Activated CD8-positive, alpha-beta memory T cell treated with anti-CD3 and anti-CD28 coated beads for 24 hours (primary cell): ENCODE data around the gene SPO11.

Source experiments
- DNase-seq: peaks from one replicate; pipeline ENCODE4 v3.0.0-alpha.2; 2020

The SPO11 gene

DNA sequence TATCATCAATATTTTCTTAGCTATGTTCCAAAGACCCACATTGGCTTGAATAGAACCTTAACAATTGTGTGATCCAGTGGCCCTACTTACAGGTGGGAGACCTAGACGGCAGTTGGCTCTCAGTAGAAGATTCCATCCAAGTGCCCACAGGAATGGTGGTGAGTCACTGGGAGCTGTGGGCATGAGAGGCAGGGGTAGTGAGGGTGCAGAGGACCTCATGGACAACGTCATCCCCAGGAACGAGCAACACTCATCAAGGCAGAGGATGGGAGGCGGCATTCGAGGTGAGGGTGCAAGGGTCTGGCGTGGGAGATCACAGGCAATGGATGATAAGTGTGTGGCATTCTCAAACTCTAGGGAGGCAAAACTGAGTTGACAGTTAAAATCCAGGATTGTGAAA, 17.5 kb upstream of the SPO11 start:
- peak; percentile 11 for DNase-seq

GRCh38 chr20:57313230-57313629, 16.4 kb upstream of the SPO11 start:
- DNase-seq: peak; percentile 9

DNA sequence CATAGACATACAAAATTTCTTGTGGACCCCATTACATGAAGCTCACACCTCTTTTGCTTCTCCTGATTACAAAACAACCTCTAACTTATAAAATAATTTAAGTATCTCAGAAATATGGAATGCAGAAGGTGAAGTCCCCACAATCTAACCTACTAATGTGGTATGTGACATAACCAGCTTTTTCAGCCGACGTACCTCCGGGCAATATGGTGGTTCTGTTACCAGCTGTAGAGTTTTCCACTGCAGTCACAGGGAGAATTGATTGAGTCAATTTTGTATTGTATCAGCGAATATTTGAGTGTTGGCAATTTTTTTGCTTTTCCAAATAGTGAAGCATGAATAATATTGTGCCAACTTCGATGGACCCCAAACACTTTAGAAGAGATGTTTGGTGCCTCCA, 15.7 kb upstream of the SPO11 start:
- DNase-seq: no peak

- peak; percentile 13 for DNase-seq
These were observed 14.3 kb upstream of the SPO11 start for GRCh38 chr20:57315083-57315975.

GRCh38 chr20:57315976-57316480, 13.6 kb upstream of the SPO11 start:
- DNase-seq: peak; percentile 21

GRCh38 chr20:57316795-57317201, 12.8 kb upstream of the SPO11 start:
- DNase-seq: no peak

- DNase-seq: no peak
These were observed 12.3 kb upstream of the SPO11 start for GRCh38 chr20:57317316-57317788.

DNA sequence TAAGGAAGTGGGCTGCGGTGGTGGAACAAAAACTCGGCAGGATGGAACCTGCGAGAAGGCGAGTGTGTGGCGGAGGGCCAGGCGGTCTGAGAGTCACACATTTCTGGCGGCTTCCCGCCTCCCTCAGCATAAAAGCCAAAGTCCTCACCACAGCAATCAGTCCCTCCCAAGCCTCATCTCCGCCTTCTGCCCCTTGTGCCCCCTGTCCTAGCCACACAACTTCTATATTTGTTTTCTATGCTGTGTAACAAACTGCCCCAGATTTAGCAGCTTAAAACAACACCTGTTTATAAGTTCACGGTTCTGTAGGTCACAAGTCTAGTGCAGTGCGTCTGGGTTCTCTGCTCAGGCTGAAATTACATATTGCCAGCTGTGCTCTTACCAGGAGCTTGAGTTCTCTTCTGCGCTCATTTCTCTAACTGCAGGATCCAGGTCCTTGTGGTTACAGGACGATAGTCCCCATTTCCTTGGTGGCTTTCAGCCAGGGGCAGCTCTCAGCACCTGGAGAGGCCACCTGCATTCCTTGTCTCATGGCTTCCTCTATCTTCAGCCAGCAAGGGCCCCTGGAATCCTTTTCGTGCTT, 11.7 kb upstream of the SPO11 start:
- no peak for DNase-seq

DNA sequence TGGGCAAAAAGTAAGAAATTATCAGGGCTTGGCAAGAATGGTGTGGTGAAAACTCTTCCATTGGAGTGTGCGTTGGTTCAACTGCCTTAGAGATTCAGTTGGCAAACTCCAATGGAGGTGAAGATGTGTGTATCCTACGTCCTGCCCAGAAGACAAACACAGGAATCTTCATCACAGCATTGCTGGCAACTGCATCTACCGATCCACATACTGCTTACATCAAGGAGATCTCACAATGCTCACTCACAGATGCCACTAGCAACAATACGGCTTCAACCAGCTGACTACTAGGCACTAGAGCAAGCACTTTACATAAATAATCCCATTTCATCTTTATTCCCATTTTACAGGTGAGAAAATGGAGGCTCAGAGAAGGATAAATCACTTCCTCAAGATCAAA, 10.0 kb upstream of the SPO11 start:
- DNase-seq: no peak

- no peak for DNase-seq
These were observed 9.2 kb upstream of the SPO11 start for GRCh38 chr20:57320358-57320757.

GRCh38 chr20:57321142-57321541, 8.5 kb upstream of the SPO11 start:
- DNase-seq: no peak

DNA sequence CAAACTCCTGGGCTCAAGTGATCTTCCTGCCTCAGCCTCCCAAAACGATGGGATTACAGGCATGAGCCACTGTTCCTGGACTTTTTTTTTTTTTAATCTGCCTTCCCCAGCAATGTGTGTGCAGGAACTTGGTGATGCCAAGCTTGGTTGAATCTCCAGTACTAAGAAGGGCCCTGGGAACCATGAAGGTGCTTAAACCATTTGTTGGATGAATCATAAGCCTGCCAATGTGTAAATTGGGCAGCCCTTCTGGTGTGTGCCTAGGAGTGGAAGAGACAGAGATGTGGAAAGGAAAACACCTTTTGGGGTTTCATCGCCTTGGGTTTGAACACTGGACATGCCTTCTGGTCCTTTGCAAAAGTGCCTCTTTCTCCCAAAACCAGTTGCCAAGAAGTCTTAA, 7.1 kb upstream of the SPO11 start:
- no peak for DNase-seq

GRCh38 chr20:57323034-57323433, 6.6 kb upstream of the SPO11 start:
- no peak for DNase-seq

- no peak for DNase-seq
These were observed 3.8 kb upstream of the SPO11 start for GRCh38 chr20:57325632-57326356.

- DNase-seq: no peak
These were observed 2.7 kb upstream of the SPO11 start for GRCh38 chr20:57326667-57327455.

- no peak for DNase-seq
These were observed 1.8 kb upstream of the SPO11 start for GRCh38 chr20:57327820-57328219.

GRCh38 chr20:57330998-57331397, 1.4 kb downstream of the SPO11 start:
- no peak for DNase-seq

- no peak for DNase-seq
These were observed 2.8 kb downstream of the SPO11 start for GRCh38 chr20:57332105-57333089.

DNA sequence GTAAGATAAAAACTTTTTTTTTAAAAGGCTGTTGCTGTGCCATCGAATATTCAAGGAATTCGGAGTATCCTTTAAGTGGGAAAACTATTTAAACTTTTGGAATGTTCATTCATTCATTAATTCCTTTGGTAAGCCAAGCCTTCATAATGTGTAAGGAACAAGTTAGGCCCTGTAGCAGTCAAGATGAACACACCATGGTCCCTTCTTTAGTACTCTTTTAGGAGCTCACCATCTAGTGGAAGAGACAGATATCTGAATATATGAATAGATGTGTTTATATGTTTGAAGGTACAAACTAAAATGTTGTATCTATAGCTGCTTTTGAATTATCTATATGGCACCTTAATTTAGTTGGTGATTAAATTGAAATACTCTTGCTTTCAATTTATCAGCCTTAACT, 5.8 kb downstream of the SPO11 start:
- DNase-seq: no peak

GRCh38 chr20:57341663-57342062, 12.1 kb downstream of the SPO11 start:
- no peak for DNase-seq

DNA sequence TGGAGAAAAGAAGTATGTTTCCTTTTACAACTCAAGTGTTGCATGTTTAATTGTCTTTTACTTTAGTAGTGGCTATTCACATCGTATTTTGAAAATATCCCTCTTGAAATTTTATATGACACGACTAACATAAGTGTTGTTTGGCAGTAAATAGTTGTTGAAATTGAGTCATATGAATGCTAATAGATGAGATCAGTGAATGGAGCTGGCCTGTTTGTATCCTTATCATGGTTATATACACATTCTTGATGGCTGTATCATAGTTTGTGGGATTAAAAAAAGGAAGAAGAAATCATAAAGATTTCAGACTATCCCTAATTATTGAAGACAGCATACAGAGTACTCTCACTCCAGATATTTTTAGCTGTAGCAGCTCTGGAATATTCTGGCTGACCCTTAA, 13.2 kb downstream of the SPO11 start:
- DNase-seq: no peak
